Activated effector memory CD4-positive, alpha-beta T cell treated with anti-CD3 and anti-CD28 coated beads, Interleukin-2, amount 50 U/mL, for 16 hours (primary cell): ENCODE data around the gene CCNJL.

ENCODE experiments used
- DNase-seq: peaks from one replicate; pipeline ENCODE4 v3.0.0-alpha.2; 2020

The CCNJL gene

DNA sequence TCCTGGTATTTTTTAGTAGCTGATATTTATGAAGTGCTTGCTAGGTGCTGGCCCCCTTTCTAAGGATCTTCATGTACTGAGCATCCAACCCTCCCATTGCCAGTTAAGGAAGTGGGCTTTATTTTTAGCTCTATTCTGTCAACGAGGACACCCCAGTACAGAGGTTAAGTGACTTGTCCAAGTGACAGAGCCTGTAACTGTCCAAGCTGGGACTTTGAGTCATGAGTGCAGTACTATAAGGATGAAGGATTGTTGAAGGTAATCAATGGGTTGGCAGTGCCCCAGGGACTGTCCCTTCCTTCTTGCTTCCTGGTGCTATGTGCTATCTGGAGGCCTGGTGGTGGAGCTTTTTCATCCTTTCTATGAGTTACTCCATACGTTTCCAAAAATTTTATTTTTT, 101.0 kb downstream of the CCNJL start:
- no peak for DNase-seq

- DNase-seq: no peak
Measured at GRCh38 chr5:160210606-160211005, 101.8 kb downstream of the CCNJL start.

DNA sequence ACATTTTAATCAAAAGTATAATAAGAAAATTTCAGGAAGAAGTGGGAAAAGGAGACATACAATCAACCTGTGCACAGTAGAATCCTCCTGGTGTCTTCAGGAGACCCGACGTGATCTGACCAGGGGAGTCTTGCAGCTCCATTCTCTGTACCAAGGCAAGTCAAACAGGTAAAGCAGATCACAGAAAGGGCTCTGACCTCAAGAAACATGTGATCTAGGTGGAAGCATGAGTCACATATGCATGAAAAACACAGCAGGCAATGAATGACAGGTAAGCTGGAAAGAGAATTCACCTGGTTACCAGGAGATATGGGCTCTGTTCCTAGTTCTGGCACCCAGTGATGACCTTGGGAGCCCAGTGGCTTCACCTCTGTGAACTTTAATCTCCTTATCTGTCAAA, 102.4 kb downstream of the CCNJL start:
- DNase-seq: no peak

DNA sequence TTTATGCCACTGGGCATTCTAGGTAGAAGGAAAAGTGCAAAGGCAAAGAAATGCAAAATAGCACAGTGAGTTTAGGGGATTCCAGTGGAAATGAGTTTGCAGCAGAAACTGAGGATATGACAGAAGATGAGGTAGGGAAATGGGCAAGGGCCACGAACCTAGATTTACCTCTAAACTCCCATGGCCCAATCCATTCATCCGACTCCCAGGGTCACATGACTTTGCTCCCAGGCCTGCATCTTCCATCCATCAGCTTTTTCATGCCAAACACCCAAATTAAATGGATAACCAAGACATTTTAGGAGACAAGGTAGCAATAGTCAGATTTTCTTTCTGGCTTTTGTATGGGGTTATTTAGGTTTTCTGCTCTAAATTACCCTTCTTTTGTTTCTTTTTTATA, 105.3 kb downstream of the CCNJL start:
- no peak for DNase-seq
